ENCODE results near the gene G3BP2.

DNA sequence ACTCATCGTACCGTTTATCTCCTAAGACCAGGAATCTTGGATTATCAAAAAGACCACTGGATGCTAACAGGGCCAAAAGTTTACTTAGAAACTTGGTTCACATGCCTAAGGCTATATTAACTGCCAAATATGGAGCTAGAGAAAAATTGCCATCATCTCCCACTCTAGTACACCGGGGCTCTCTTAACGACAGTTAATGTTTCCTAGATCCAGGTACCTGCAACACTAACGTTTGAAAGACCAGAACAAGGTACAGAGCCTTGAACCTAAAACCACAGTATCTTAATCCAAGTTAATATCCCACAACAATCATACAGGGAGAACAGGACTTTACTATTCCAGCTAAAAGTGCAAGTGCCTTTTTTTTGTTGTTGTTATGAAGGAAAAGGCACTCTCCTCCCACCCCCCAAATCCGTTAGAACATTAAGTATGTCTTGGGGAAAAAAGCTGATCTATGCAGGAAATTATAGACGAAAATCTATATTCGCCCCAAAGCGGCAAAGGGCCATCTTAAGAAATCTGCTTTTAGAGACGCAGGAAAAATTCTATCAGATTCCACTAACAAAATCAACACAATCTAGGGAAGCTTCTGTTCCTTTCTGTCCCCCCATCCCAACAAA lies 1.3 kb downstream of the G3BP2 start:
- TF ChIP-seq CTCF (IDR thresholded peaks at IDR 0.05) (no peak), EP300 (IDR thresholded peaks at IDR 0.05) (no peak), POLR2A (IDR thresholded peaks at IDR 0.05) (no peak)
